Measurements from ENCODE around the gene GRHL3. TPM values are rescaled to one million over a fixed set of nuclear protein-coding genes. Genes with fewer than 3 reads are reported as not detected.
A peak's percentile ranks its signal among the peaks of the same experiment; 100 is the strongest.
"Not testable (repeated sequence)": the region's sequence is repeated elsewhere in the genome, so short reads cannot be mapped to it uniquely, and the experiment has no call there.

GRHL3 gene
- 1.1 and 1.7 TPM in 2 replicates for total RNA-seq (2021)
- percentile 29 among the genes with signal in this experiment for Bru-seq, nascent RNA
- BruChase-seq, experiment 1, labeled RNA remaining after a 2-hour chase = percentile 39 among the genes with signal in this experiment
- percentile 34 among the genes with signal in this experiment for BruChase-seq, experiment 2, labeled RNA remaining after a 6-hour chase
- long read RNA-seq, partial matches to known transcripts = 0 of 1 reads
- long read RNA-seq, other reads (novel, unspliced or antisense) = 1 of 1 reads

GRCh38 chr1:24319312-24319863, at the start of gene GRHL3:
Gene GRHL3, plus strand, starts transcription at chr1:24319357. Its CDS starts 195 bp downstream, at chr1:24319552.
- H3K79me2 ChIP-seq (ENCODE audit: low read depth) = peaks cover 39% of the 10 kb centered on the region

GRCh38 chr1:24274203-24275103, 44.7 kb upstream of the GRHL3 start:
- H3K9me2 ChIP-seq (ENCODE audit: insufficient read depth); H3K4me2 ChIP-seq; intact Hi-C loops (cut with micrococcal nuclease; ENCODE audit: unreplicated experiment); H3K27me3 ChIP-seq (ENCODE audit: insufficient read depth, low read depth); H3K79me2 ChIP-seq (ENCODE audit: low read depth); DNase-seq; H3K36me3 ChIP-seq (ENCODE audit: low read depth); POLR2A ChIA-PET (ENCODE audit: unreplicated experiment); H2AFZ ChIP-seq; H4K20me1 ChIP-seq (ENCODE audit: insufficient read depth); H3K27ac ChIP-seq; BruUV-seq (replicated peaks); H3F3A ChIP-seq (ENCODE audit: insufficient read depth, low read depth); H3K9me3 ChIP-seq (ENCODE audit: insufficient read depth, low read depth); H3K4me3 ChIP-seq: not testable (repeated sequence)
- H3K4me1 ChIP-seq (replicated peaks; ENCODE audit: insufficient read depth) = peaks cover 22% of the 10 kb centered on the region
- CTCF ChIA-PET = interaction anchor here (0.6 kb wide), 1 partner anchor 927 kb away, joined by 5 read pairs; no protein-coding TSS in a partner anchor

More at GRCh38 chr1:24319312-24319863, at the start of gene GRHL3:
- intact Hi-C loops (cut with micrococcal nuclease; ENCODE audit: unreplicated experiment) = loop anchor here (1.0 to 5.0 kb wide), 3 partner anchors 37 to 102 kb away; no protein-coding TSS in a partner anchor
- CTCF ChIA-PET = no interaction called here
- peak; percentile 72 to 92 for DNase-seq
- H3K27me3 ChIP-seq (ENCODE audit: insufficient read depth, low read depth) = no peaks in the 10 kb centered on the region
- H3K4me1 ChIP-seq (replicated peaks; ENCODE audit: insufficient read depth) = peaks cover 62% of the 10 kb centered on the region
- BruUV-seq (replicated peaks) = no TSS peak
- H3K9me2 ChIP-seq (ENCODE audit: insufficient read depth) = no peaks in the 10 kb centered on the region
- no peaks in the 10 kb centered on the region for H3K9me3 ChIP-seq (ENCODE audit: insufficient read depth, low read depth)
- no peak for TF ChIP-seq CTCF (conservative IDR thresholded peaks at IDR 0.05)
- TF ChIP-seq EZH2 (IDR thresholded peaks at IDR 0.05; ENCODE audit: low read depth) = no peak
- peak within 1 kb of the TSS; percentile 98 for H3K27ac ChIP-seq
- H3K4me3 ChIP-seq = peak within 1 kb of the TSS; percentile 59
- peak within 1 kb of the TSS; percentile 96 for H3K4me2 ChIP-seq
- no peak within 1 kb of the TSS for H2AFZ ChIP-seq
- H3F3A ChIP-seq (ENCODE audit: insufficient read depth, low read depth) = peaks cover 44% of the 10 kb centered on the region
- POLR2A ChIA-PET (ENCODE audit: unreplicated experiment) = interaction anchor here (0.5 to 1.1 kb wide), 3 partner anchors 34 to 360 kb away, joined by 5 to 7 read pairs (median 5); partner anchors contain the start of gene PNRC2
- no peaks in the 10 kb centered on the region for H4K20me1 ChIP-seq (ENCODE audit: insufficient read depth)
- H3K36me3 ChIP-seq (ENCODE audit: low read depth) = no peaks in the 10 kb centered on the region

- Histone ChIP-seq H3K27ac (no peak overlapping the region), H3K79me2 (ENCODE audit: low read depth) (no peaks in the 10 kb centered on the region), H3K9me2 (ENCODE audit: insufficient read depth) (no peaks in the 10 kb centered on the region), H3K4me3 (no peak overlapping the region), H3K9me3 (ENCODE audit: insufficient read depth, low read depth) (no peaks in the 10 kb centered on the region), H3K27me3 (ENCODE audit: insufficient read depth, low read depth) (no peaks in the 10 kb centered on the region), H3K36me3 (ENCODE audit: low read depth) (no peaks in the 10 kb centered on the region), H2AFZ (no peak overlapping the region), H3K4me2 (no peak overlapping the region), H3F3A (ENCODE audit: insufficient read depth, low read depth) (peaks cover 8% of the 10 kb centered on the region; the same call in 1 of the 2 replicates), H3K4me1 (replicated peaks; ENCODE audit: insufficient read depth) (peaks cover 22% of the 10 kb centered on the region), H4K20me1 (ENCODE audit: insufficient read depth) (no peaks in the 10 kb centered on the region)
- ChIA-PET POLR2A (ENCODE audit: unreplicated experiment) (no interaction called here), CTCF (interaction anchor here (0.6 kb wide), 1 partner anchor 927 kb away, joined by 5 read pairs; no protein-coding TSS in a partner anchor)
- BruUV-seq (replicated peaks) = no TSS peak
- TF ChIP-seq EZH2 (IDR thresholded peaks at IDR 0.05; ENCODE audit: low read depth) (no peak), CTCF (conservative IDR thresholded peaks at IDR 0.05) (no peak)
- no peak for DNase-seq
- intact Hi-C loops (cut with micrococcal nuclease; ENCODE audit: unreplicated experiment) = no loop called here
Observed at GRCh38 chr1:24275104-24275410, 44.1 kb upstream of the GRHL3 start.

All from PC-9 (cell line).